HepG2 (cell line): ENCODE data around the gene SYDE1. TPM values are rescaled to one million over a fixed set of nuclear protein-coding genes. Genes with fewer than 3 reads are reported as not detected.
A peak's percentile ranks its signal among the peaks of the same experiment; 100 is the strongest.

Experiments used
- CHCHD3 ChIP-seq: sonication (generic); formaldehyde crosslinking; IDR thresholded peaks from 2 replicates; pipeline ENCODE4 v1.8.0; 2022; ENCODE audit warnings: mild to moderate bottlenecking, missing genetic modification reagents, moderate library complexity
- DZIP1 ChIP-seq: sonication (generic); formaldehyde crosslinking; IDR thresholded peaks from 2 replicates; pipeline ENCODE4 v1.5.0; 2020; ENCODE audit warnings: mild to moderate bottlenecking, missing genetic modification reagents
- GPN1 ChIP-seq: sonication (generic); formaldehyde crosslinking; IDR thresholded peaks from 2 replicates; pipeline ENCODE4 v1.5.1; 2020; ENCODE audit warnings: missing genetic modification reagents, borderline replicate concordance
- HDAC2 ChIP-seq: sonication (generic); formaldehyde crosslinking; IDR thresholded peaks from 2 replicates; pipeline ENCODE4 v1.4.0; 2020; ENCODE audit warnings: missing genetic modification reagents
- MATR3 ChIP-seq: sonication (generic); formaldehyde crosslinking; IDR thresholded peaks from 2 replicates; pipeline ENCODE4 v1.4.0; 2020; ENCODE audit warnings: missing genetic modification reagents
- MTERF4 ChIP-seq: sonication (generic); formaldehyde crosslinking; IDR thresholded peaks from 2 replicates; pipeline ENCODE4 v1.8.0; 2023; ENCODE audit warnings: mild to moderate bottlenecking, missing genetic modification reagents
- PCBP2 ChIP-seq: fragments of 200-400 bp; formaldehyde crosslinking; optimal IDR thresholded peaks from 2 replicates; pipeline ENCODE3; 2018; ENCODE audit warnings: low read length, low read depth; ENCODE audit not compliant: poor library complexity, severe bottlenecking
- POLR2A ChIP-seq, 2 experiments: IDR thresholded peaks; 2 replicates each; pipeline ENCODE4 v1.6.1; 2011; ENCODE audit warnings: low read depth in 2 of 2, low read length in 2 of 2, mild to moderate bottlenecking in 1 of 2, moderate library complexity in 1 of 2; ENCODE audit not compliant: insufficient read depth in 1 of 2
- POLR2AphosphoS2 ChIP-seq: IDR thresholded peaks from 2 replicates; pipeline ENCODE4 v1.6.1; 2011; ENCODE audit warnings: low read depth, low read length, improper control_type of control experiment
- PRDM4 ChIP-seq: sonication (generic); formaldehyde crosslinking; IDR thresholded peaks from 2 replicates; pipeline ENCODE4 v1.9.0; 2021; ENCODE audit warnings: missing genetic modification reagents, borderline replicate concordance
- REPIN1 ChIP-seq: sonication (generic); formaldehyde crosslinking; IDR thresholded peaks from 2 replicates; pipeline ENCODE4 v1.8.0; 2022; ENCODE audit warnings: missing genetic modification reagents, low read depth, mild to moderate bottlenecking, borderline replicate concordance
- SRY ChIP-seq: sonication (generic); formaldehyde crosslinking; IDR thresholded peaks from 2 replicates; pipeline ENCODE4 v1.8.0; 2022; ENCODE audit warnings: mild to moderate bottlenecking, missing genetic modification reagents
- TAF15 ChIP-seq: fragments of 200-400 bp; formaldehyde crosslinking; IDR thresholded peaks from one replicate; pipeline ENCODE4 v1.6.1; 2018; ENCODE audit warnings: mild to moderate bottlenecking, low read depth, low read length; ENCODE audit not compliant: poor library complexity, severe bottlenecking
- TMF1 ChIP-seq: sonication (generic); formaldehyde crosslinking; IDR thresholded peaks from 2 replicates; pipeline ENCODE4 v1.8.1; 2022; ENCODE audit warnings: low read depth, missing genetic modification reagents
- YEATS2 ChIP-seq: sonication (generic); formaldehyde crosslinking; IDR thresholded peaks from 2 replicates; pipeline ENCODE4 v1.4.0; 2020; ENCODE audit warnings: missing genetic modification reagents, borderline replicate concordance
- YY1 ChIP-seq: IDR thresholded peaks from 2 replicates; pipeline ENCODE4 v1.6.1; 2011; ENCODE audit warnings: low read length, low read depth, moderate library complexity, mild to moderate bottlenecking; ENCODE audit not compliant: insufficient read depth, insufficient replicate concordance
- ZFP62 ChIP-seq: sonication (generic); formaldehyde crosslinking; IDR thresholded peaks from 2 replicates; pipeline ENCODE4 v1.4.0; 2020; ENCODE audit warnings: missing genetic modification reagents
- ZNF564 ChIP-seq: sonication (generic); formaldehyde crosslinking; IDR thresholded peaks from 2 replicates; pipeline ENCODE4 v1.8.1; 2023; ENCODE audit warnings: mild to moderate bottlenecking, missing genetic modification reagents
- ZNF710 ChIP-seq: sonication (generic); formaldehyde crosslinking; IDR thresholded peaks from 2 replicates; pipeline ENCODE4 v1.5.0; 2020; ENCODE audit warnings: mild to moderate bottlenecking, missing genetic modification reagents, borderline replicate concordance
- ZNF850 ChIP-seq: sonication (generic); formaldehyde crosslinking; conservative IDR thresholded peaks from 2 replicates; pipeline ENCODE4 v1.9.0; 2021; ENCODE audit warnings: mild to moderate bottlenecking, missing genetic modification reagents
- ZSCAN21 ChIP-seq: sonication (generic); formaldehyde crosslinking; IDR thresholded peaks from 2 replicates; pipeline ENCODE4 v1.8.0; 2022; ENCODE audit warnings: mild to moderate bottlenecking, missing genetic modification reagents, moderate library complexity, borderline replicate concordance
- polyA plus RNA-seq, 8 experiments: library from polyadenylated mRNA; depleted of rRNA in 3 of 8; stranded (reverse) in 7 of 8; unstranded in 1 of 8; fragments of >200 nt; fragmentation: Illumina TruSeq in 4 of 8; extraction: Trizol in 4 of 8; gene quantifications; 2 replicates each; pipeline versions ENCODE4 v1.2.1 to v1.2.3, GENCODE V29; 2011 to 2016; ENCODE audit warnings: low read depth in 4 of 8, missing spikeins in 1 of 8, mixed read lengths in 1 of 8; ENCODE audit not compliant: insufficient read depth in 1 of 8
- total RNA-seq, 5 experiments: library from RNA; depleted of rRNA; stranded (reverse); fragments of >200 nt; fragmentation: Illumina TruSeq; extraction: Trizol; gene quantifications; 2 replicates each; pipeline ENCODE4 v1.2.3, GENCODE V29; 2016; ENCODE audit warnings: low read depth in 1 of 5

SYDE1 gene
- total and polyA plus RNA-seq, 2 of the 13 experiments (the other 11 are each of a cell fraction or from before 2014, with no cell fraction given), result 4.3 to 13.6 TPM

GRCh38 chr19:15124572-15125231 is 17.5 kb downstream of the SYDE1 start (continued):
- TF ChIP-seq ZNF710 (CRISPR knock-in tag), result no peak
- TF ChIP-seq ZSCAN21 (CRISPR knock-in tag), result no peak
- TF ChIP-seq REPIN1 (CRISPR knock-in tag), result 0 out of 2 replicates have a peak, but pooled peaks have one; percentile 17
- TF ChIP-seq MATR3 (CRISPR knock-in tag), result no peak
- peak in 1 of 2 experiments; percentile 5; a peak in 1 of 4 replicates for TF ChIP-seq POLR2A (IDR thresholded peaks at IDR 0.05; ENCODE audit: insufficient read depth in 1 of 2, low read depth in 2 of 2, low read length in 2 of 2)
- 0 out of 2 replicates have a peak, but pooled peaks have one; percentile 11 for TF ChIP-seq HDAC2 (CRISPR knock-in tag)
- no peak for TF ChIP-seq ZFP62 (CRISPR knock-in tag)
- TF ChIP-seq DZIP1 (CRISPR knock-in tag), result no peak
- no peak for TF ChIP-seq YEATS2 (CRISPR knock-in tag)
- peak; percentile 20 for TF ChIP-seq TAF15
- TF ChIP-seq TMF1 (CRISPR knock-in tag), result peak; percentile 79
- peak; percentile 77 for TF ChIP-seq MTERF4 (CRISPR knock-in tag)
- no peak for TF ChIP-seq POLR2AphosphoS2
- TF ChIP-seq PCBP2, result no peak
- TF ChIP-seq YY1, result peak; percentile 11
- peak; percentile 58; the same call in 1 of the 2 replicates for TF ChIP-seq ZNF564 (CRISPR knock-in tag)
- TF ChIP-seq GPN1 (CRISPR knock-in tag), result no peak
- TF ChIP-seq SRY, result peak; percentile 62; the same call in 1 of the 2 replicates
- TF ChIP-seq PRDM4 (CRISPR knock-in tag), result no peak
- peak; percentile 13; the same call in 1 of the 2 replicates for TF ChIP-seq CHCHD3 (CRISPR knock-in tag)
- 0 out of 2 replicates have a peak, but pooled peaks have one; percentile 22 for TF ChIP-seq ZNF850 (CRISPR knock-in tag)
